Loucy (cell line): Measurements from ENCODE around the gene HSF5.

ENCODE experiments used
- H2AFZ ChIP-seq: fragments of 200-600 bp; sonication (generic); 2 replicates; pipeline ENCODE4 v1.6.0; 2016; ENCODE audit warnings: antibody characterized with exemption, mild to moderate bottlenecking, low read length, moderate library complexity
- H3F3A ChIP-seq: fragments of 200-600 bp; 2 replicates; pipeline ENCODE4 v1.6.0; 2016; ENCODE audit warnings: antibody characterized with exemption, low read depth, mild to moderate bottlenecking
- H3K27me3 ChIP-seq: fragments of 200-600 bp; sonication (generic); 2 replicates; pipeline ENCODE4 v1.6.1; 2014; ENCODE audit warnings: low read length, mild to moderate bottlenecking; ENCODE audit not compliant: insufficient read depth, poor library complexity, severe bottlenecking
- H3K36me3 ChIP-seq: fragments of 200-600 bp; sonication (generic); 2 replicates; pipeline ENCODE4 v1.6.1; 2016; ENCODE audit warnings: low read length; ENCODE audit not compliant: insufficient read depth
- H3K4me1 ChIP-seq: fragments of 200-600 bp; sonication (generic); 2 replicates; pipeline ENCODE4 v1.5.1; 2014; ENCODE audit warnings: low read length, mild to moderate bottlenecking; ENCODE audit not compliant: insufficient read depth, poor library complexity, severe bottlenecking
- H3K4me2 ChIP-seq: fragments of 200-600 bp; sonication (generic); 2 replicates; pipeline ENCODE4 v1.6.0; 2014; ENCODE audit warnings: antibody characterized with exemption, low read length, low read depth, mild to moderate bottlenecking; ENCODE audit not compliant: poor library complexity, severe bottlenecking
- H3K4me3 ChIP-seq: fragments of 200-600 bp; sonication (generic); 2 replicates; pipeline ENCODE4 v1.5.1; 2014; ENCODE audit warnings: low read length, mild to moderate bottlenecking, mixed read lengths; ENCODE audit not compliant: poor library complexity, severe bottlenecking
- H3K79me2 ChIP-seq: fragments of 200-600 bp; sonication (generic); 2 replicates; pipeline ENCODE4 v1.6.1; 2014; ENCODE audit warnings: low read length; ENCODE audit not compliant: insufficient read depth
- H3K9ac ChIP-seq: fragments of 200-600 bp; sonication (generic); 2 replicates; pipeline ENCODE4 v1.6.0; 2014; ENCODE audit warnings: mild to moderate bottlenecking, low read depth, low read length, moderate library complexity; ENCODE audit not compliant: poor library complexity, severe bottlenecking
- H3K9me2 ChIP-seq: fragments of 200-600 bp; sonication (generic); replicated peaks from 2 replicates; pipeline ENCODE4 v1.6.1; 2016; ENCODE audit warnings: low read depth, low read length, mixed read lengths
- H3K9me3 ChIP-seq: fragments of 200-600 bp; sonication (generic); 2 replicates; pipeline ENCODE4 v1.6.1; 2014; ENCODE audit warnings: mild to moderate bottlenecking, antibody characterized with exemption, low read length, low read depth; ENCODE audit not compliant: insufficient read depth
- H4K20me1 ChIP-seq: fragments of 200-600 bp; sonication (generic); 2 replicates; pipeline ENCODE4 v1.6.0; 2014; ENCODE audit warnings: antibody characterized with exemption, low read length, mild to moderate bottlenecking; ENCODE audit not compliant: insufficient read depth, poor library complexity, severe bottlenecking
- EZH2phosphoT487 ChIP-seq: fragments of 200-600 bp; IDR thresholded peaks from 2 replicates; pipeline ENCODE4 v1.6.1; 2018; ENCODE audit warnings: antibody characterized with exemption, mild to moderate bottlenecking, moderate library complexity, borderline replicate concordance
- TF ChIP-seq, protein P1 (sequence below): fragments of 200-600 bp; sonication (generic); conservative IDR thresholded peaks from 2 replicates; pipeline ENCODE4 v1.5.1; 2014; ENCODE audit warnings: mild to moderate bottlenecking, antibody characterized with exemption, low read length

Gene HSF5

DNA sequence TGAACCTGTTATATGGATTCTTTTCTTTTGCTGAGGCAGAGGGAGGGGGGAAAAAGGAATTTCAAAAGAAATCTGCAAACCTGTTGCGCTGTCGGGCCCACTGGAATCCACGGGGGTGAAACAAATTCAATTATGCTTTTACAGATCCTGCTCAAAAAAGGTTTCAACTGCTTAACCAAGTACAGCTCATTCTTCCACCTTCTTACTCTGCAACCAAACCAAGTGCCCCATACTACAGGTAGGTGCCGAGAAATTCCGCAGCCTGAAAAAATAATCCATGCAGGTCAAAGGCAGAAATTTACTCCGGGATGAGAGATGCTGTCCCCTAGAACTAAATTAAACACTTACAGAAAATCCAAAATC lies 71.3 kb downstream of the HSF5 start:
- Histone ChIP-seq H3K27me3 (no peaks in the 10 kb centered on the region), H3K4me2 (peak overlapping the region; percentile 78), H3K9ac (peak overlapping the region; percentile 76), H3F3A (no peaks in the 10 kb centered on the region), H4K20me1 (no peaks in the 10 kb centered on the region), H3K79me2 (peaks cover 57% of the 10 kb centered on the region), H3K4me1 (peaks cover 55% of the 10 kb centered on the region), H3K9me3 (no peaks in the 10 kb centered on the region), H2AFZ (no peak overlapping the region), H3K36me3 (no peaks in the 10 kb centered on the region), H3K4me3 (peak overlapping the region; percentile 77), H3K9me2 (no peaks in the 10 kb centered on the region)
- TF ChIP-seq, protein P1, sequence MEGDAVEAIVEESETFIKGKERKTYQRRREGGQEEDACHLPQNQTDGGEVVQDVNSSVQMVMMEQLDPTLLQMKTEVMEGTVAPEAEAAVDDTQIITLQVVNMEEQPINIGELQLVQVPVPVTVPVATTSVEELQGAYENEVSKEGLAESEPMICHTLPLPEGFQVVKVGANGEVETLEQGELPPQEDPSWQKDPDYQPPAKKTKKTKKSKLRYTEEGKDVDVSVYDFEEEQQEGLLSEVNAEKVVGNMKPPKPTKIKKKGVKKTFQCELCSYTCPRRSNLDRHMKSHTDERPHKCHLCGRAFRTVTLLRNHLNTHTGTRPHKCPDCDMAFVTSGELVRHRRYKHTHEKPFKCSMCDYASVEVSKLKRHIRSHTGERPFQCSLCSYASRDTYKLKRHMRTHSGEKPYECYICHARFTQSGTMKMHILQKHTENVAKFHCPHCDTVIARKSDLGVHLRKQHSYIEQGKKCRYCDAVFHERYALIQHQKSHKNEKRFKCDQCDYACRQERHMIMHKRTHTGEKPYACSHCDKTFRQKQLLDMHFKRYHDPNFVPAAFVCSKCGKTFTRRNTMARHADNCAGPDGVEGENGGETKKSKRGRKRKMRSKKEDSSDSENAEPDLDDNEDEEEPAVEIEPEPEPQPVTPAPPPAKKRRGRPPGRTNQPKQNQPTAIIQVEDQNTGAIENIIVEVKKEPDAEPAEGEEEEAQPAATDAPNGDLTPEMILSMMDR: no peak
- no peak for TF ChIP-seq EZH2phosphoT487

DNA sequence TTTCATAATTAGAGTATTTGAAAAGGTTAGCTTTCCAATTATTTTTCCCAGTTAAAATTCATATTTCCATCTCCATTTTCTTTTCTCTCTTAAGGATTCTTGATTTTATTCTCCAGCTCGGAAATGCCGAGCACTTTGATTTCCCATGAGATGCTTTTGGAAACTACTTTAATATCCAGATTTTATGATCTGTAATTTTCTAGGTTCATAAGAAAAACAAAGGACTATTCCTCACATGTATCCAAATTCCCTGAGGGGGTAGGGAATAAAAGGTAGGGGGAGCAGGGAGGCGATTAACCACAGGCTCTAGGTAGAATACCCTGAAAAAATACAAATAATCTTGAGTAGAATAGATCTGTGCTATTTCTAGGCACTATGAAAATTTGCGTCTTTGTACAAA lies 71.8 kb downstream of the HSF5 start:
- Histone ChIP-seq H3K4me2 (peak overlapping the region; percentile 78), H2AFZ (no peak overlapping the region), H3K27me3 (no peaks in the 10 kb centered on the region), H3K4me3 (peak overlapping the region; percentile 77), H4K20me1 (no peaks in the 10 kb centered on the region), H3F3A (no peaks in the 10 kb centered on the region), H3K4me1 (peaks cover 59% of the 10 kb centered on the region), H3K9me3 (no peaks in the 10 kb centered on the region), H3K79me2 (peaks cover 62% of the 10 kb centered on the region), H3K9ac (peak overlapping the region; percentile 76), H3K36me3 (no peaks in the 10 kb centered on the region), H3K9me2 (no peaks in the 10 kb centered on the region)
- TF ChIP-seq, protein P1: no peak
- no peak for TF ChIP-seq EZH2phosphoT487

DNA sequence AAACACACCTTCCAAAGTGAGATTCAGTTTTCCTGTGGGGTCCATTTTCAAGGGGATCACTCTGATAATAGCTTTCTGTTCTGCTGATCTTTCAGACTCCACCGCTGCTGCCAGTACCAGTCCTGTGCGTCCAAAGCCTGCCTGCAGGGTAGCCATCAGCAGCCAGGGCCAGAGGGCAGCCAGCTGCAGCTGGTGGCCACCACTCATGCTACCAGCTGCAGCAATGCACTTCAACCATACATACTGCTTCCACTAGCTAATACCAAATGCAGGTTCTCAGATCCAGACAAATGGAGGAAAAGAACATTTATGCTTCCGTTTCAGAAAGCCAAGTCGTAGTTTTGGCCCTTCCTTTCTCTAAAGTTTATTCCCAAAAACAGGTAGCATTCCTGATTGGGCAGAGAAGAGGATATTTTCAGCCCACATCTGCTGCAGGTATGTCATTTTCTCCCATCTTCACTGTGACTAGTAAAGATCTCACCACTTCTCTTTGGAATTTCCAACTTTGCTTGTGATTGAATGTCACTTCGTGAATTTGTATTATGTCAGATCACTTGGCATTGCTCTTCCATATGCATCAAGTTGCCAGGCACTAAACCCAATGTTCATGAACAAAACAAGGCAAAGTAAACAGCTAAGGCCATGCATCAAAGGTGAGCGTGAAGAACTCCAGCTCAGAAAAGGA lies 72.7 kb downstream of the HSF5 start:
- Histone ChIP-seq H3K27me3 (no peaks in the 10 kb centered on the region), H3K9ac (peak overlapping the region; percentile 76), H3K4me2 (peak overlapping the region; percentile 78), H3F3A (no peaks in the 10 kb centered on the region), H3K9me3 (no peaks in the 10 kb centered on the region), H2AFZ (peak overlapping the region; percentile 17; the same call in 1 of the 2 replicates), H3K9me2 (no peaks in the 10 kb centered on the region), H3K79me2 (peaks cover 71% of the 10 kb centered on the region), H4K20me1 (no peaks in the 10 kb centered on the region), H3K36me3 (no peaks in the 10 kb centered on the region), H3K4me1 (peaks cover 66% of the 10 kb centered on the region), H3K4me3 (peak overlapping the region; percentile 77)
- TF ChIP-seq, protein P1: no peak
- no peak for TF ChIP-seq EZH2phosphoT487
